Aorta (tissue), 5 donors: ENCODE data around the gene PPP5C. TPM values are rescaled to one million over a fixed set of nuclear protein-coding genes. Genes with fewer than 3 reads are reported as not detected.

ENCODE experiments used
- ATAC-seq: fragments of 200-7000 bp; cut with Tn5 transposase; one replicate; pipeline ENCODE4 v1.9.1; 2022; ENCODE audit warnings: moderate library complexity; ENCODE audit not compliant: low FRiP score
- DNase-seq, 2 donors: peaks; one replicate each; pipeline ENCODE4 v3.0.0-alpha.2; 2020
- H3K27ac ChIP-seq, 2 donors: one replicate each; pipeline ENCODE4 v1.5.1; 2013; ENCODE audit warnings: low read length in 2 of 2, mild to moderate bottlenecking in 2 of 2, moderate library complexity in 2 of 2, control low read depth in 1 of 2, inconsistent platforms in 1 of 2, low read depth in 1 of 2
- H3K27me3 ChIP-seq, 2 donors: one replicate each; pipeline ENCODE4 v1.6.1; 2013; ENCODE audit warnings: control low read depth in 1 of 2, low read length in 1 of 2, mild to moderate bottlenecking in 1 of 2, moderate library complexity in 1 of 2; ENCODE audit not compliant: insufficient read depth in 2 of 2, control insufficient read depth in 1 of 2
- H3K36me3 ChIP-seq, 2 donors: one replicate each; pipeline ENCODE4 v1.6.1; 2013; ENCODE audit warnings: control low read depth in 1 of 2, low read length in 1 of 2, mild to moderate bottlenecking in 1 of 2; ENCODE audit not compliant: insufficient read depth in 2 of 2, control insufficient read depth in 1 of 2
- H3K4me1 ChIP-seq, 2 donors: one replicate each; pipeline ENCODE4 v1.6.1; 2013; ENCODE audit warnings: low read length in 2 of 2, control low read depth in 1 of 2, mild to moderate bottlenecking in 1 of 2, moderate library complexity in 1 of 2; ENCODE audit not compliant: insufficient read depth in 2 of 2, control insufficient read depth in 1 of 2
- H3K4me3 ChIP-seq, 2 donors: one replicate each; pipeline ENCODE4 v1.5.1; 2013; ENCODE audit warnings: low read length in 2 of 2, control low read depth in 1 of 2, mild to moderate bottlenecking in 1 of 2
- H3K9me3 ChIP-seq: one replicate; pipeline ENCODE4 v1.6.1; 2013; ENCODE audit warnings: mild to moderate bottlenecking, low read length; ENCODE audit not compliant: control insufficient read depth
- WGBS, 2 donors: extraction: QIAGEN DNeasy Blood & Tissue Kit; methylation state at CpG; one replicate each; pipeline ENCODE4 v1.1.7; 2013; 5-methylcytosine and 5-hydroxymethylcytosine counted together
- intact Hi-C, 2 donors: fragments of 100-400 bp; cut with DNase I; formaldehyde crosslinking; loops; one replicate each; pipeline versions ENCODE4 v1.14.2 to v1.15.0; 2022
- long read RNA-seq, 2 donors: library from polyadenylated mRNA; unstranded; transcript quantifications; one replicate each; pipeline ENCODE4 v2.0.0, GENCODE V29; 2020 to 2021
- polyA plus RNA-seq, 2 donors: library from polyadenylated mRNA; stranded (reverse); fragments of 200-250 nt; gene quantifications; one replicate each; pipeline ENCODE4 v1.2.3, GENCODE V29; 2013
- total RNA-seq, 2 donors: library from RNA; stranded (reverse); fragmentation: NEBNext Ultra II Directional; extraction: Animal tissue kit (Norgen Biotek cat#: 25700); gene quantifications; one replicate each; pipeline ENCODE4 v1.2.1, GENCODE V29; 2021
- donor health status: healthy with polysubstance abuse.
- donor health status: Bipolar disorder and iron deficiency.
- donor health status: DM: no; HTN: no; CAD: no.
- donor health status: DM: no; HTN: no; CAD: no.
- donor health status: DM: yes; HTN: yes; CAD: no.

PPP5C gene
- 10 to 100 TPM; 62.7 to 63.7 TPM for total RNA-seq
- polyA plus RNA-seq = 10 to 100 TPM; 23.0 to 54.3 TPM
- long read RNA-seq, donor 1, transcript PPP5C-201 (13 exons, 2,109 nt) = major isoform, 283 of 322 reads
- long read RNA-seq, donor 1, transcript PPP5C-202 (12 exons, 1,929 nt) = minor isoform, 7 of 322 reads
- long read RNA-seq, donor 1, partial matches to known transcripts = 14 of 322 reads
- long read RNA-seq, donor 1, other reads (novel, unspliced or antisense) = 17 of 322 reads
- long read RNA-seq, donor 2, transcript PPP5C-201 (13 exons, 2,109 nt) = major isoform, 31 of 50 reads
- long read RNA-seq, donor 2, partial matches to known transcripts = 8 of 50 reads
- long read RNA-seq, donor 2, other reads (novel, unspliced or antisense) = 9 of 50 reads

GRCh38 chr19:46346821-46347571 lies at the start of gene PPP5C:
Gene PPP5C, plus strand, starts transcription at chr19:46347087. Its CDS starts 10 bp downstream, at chr19:46347097.
- DNase-seq = peak; percentile 94 to 97
- Histone ChIP-seq H3K4me3 (peak within 1 kb of the TSS; percentile 63 to 69), H3K36me3 (no peaks in the 10 kb centered on the region), H3K27me3 (no peaks in the 10 kb centered on the region), H3K4me1 (peaks cover under 1 to 3% of the 10 kb centered on the region in 2 donors), H3K9me3 (no peaks in the 10 kb centered on the region), H3K27ac (peak within 1 kb of the TSS in 1 of 2 donors; percentile 29)
- peak; percentile 90 for ATAC-seq
- WGBS, 2 donors = 0 to 1% methylated on average over 62 of the region's 62 CpGs
- intact Hi-C loops = loop anchor here (5.0 kb wide), 2 partner anchors 45 to 165 kb away; no protein-coding TSS in a partner anchor

GRCh38 chr19:46297700-46298478 lies 49.0 kb upstream of the PPP5C start:
- no peaks in the 10 kb centered on the region for H3K36me3 ChIP-seq
- H3K27me3 ChIP-seq = no peaks in the 10 kb centered on the region
- peak overlapping the region; percentile 7 to 59 for H3K27ac ChIP-seq
- peak; percentile 83 for ATAC-seq
- no peaks in the 10 kb centered on the region for H3K9me3 ChIP-seq
- peak; percentile 63 to 88 for DNase-seq
- intact Hi-C loops = no loop called here
- peaks cover 0 to 3% of the 10 kb centered on the region in 2 donors for H3K4me1 ChIP-seq
- peak overlapping the region in 1 of 2 donors; percentile 42 for H3K4me3 ChIP-seq
- 6 to 12% methylated on average over 18 to 19 of the region's 19 CpGs for WGBS, 2 donors

- H3K9me3 ChIP-seq = no peaks in the 10 kb centered on the region
- H3K27me3 ChIP-seq = no peaks in the 10 kb centered on the region
- H3K36me3 ChIP-seq = no peaks in the 10 kb centered on the region
- intact Hi-C loops = no loop called here
- no peak for ATAC-seq
- DNase-seq = no peak
- 2 to 6% methylated on average over 7 of the region's 7 CpGs for WGBS, 2 donors
- H3K27ac ChIP-seq = peak overlapping the region; percentile 7 to 59
- H3K4me3 ChIP-seq = peak overlapping the region in 1 of 2 donors; percentile 42
- peaks cover 0 to 3% of the 10 kb centered on the region in 2 donors for H3K4me1 ChIP-seq
Observed at GRCh38 chr19:46298479-46299003, 48.3 kb upstream of the PPP5C start.

- peak overlapping the region in 1 of 2 donors; percentile 42 for H3K4me3 ChIP-seq
- peaks cover 0 to 3% of the 10 kb centered on the region in 2 donors for H3K4me1 ChIP-seq
- H3K9me3 ChIP-seq = no peaks in the 10 kb centered on the region
- ATAC-seq (peak; percentile 89), DNase-seq (peak; percentile 94 to 98)
- no peaks in the 10 kb centered on the region for H3K36me3 ChIP-seq
- peak overlapping the region; percentile 38 to 97 for H3K27ac ChIP-seq
- intact Hi-C loops = no loop called here
- no peaks in the 10 kb centered on the region for H3K27me3 ChIP-seq
- 2% methylated on average over 11 of the region's 11 CpGs for WGBS, 2 donors
Observed at GRCh38 chr19:46299004-46299509, 47.8 kb upstream of the PPP5C start.

- peak overlapping the region; percentile 97 to 98 for H3K27ac ChIP-seq
- H3K27me3 ChIP-seq = no peaks in the 10 kb centered on the region
- WGBS, 2 donors = 53 to 58% methylated on average over 7 of the region's 7 CpGs
- DNase-seq (no peak), ATAC-seq (no peak)
- H3K9me3 ChIP-seq = no peaks in the 10 kb centered on the region
- no peak overlapping the region for H3K4me3 ChIP-seq
- no peaks in the 10 kb centered on the region for H3K36me3 ChIP-seq
- intact Hi-C loops = loop anchor here (5.0 kb wide), 1 partner anchor 48 kb away; the partner anchor contains the start of gene PPP5C (in 2 of the 2)
- peaks cover 0 to 3% of the 10 kb centered on the region in 2 donors for H3K4me1 ChIP-seq
Observed at GRCh38 chr19:46299695-46300094, 47.2 kb upstream of the PPP5C start.

- DNase-seq (peak in 1 of 2 donors; percentile 36), ATAC-seq (no peak)
- no peak overlapping the region for H3K27ac ChIP-seq
- H3K36me3 ChIP-seq = peaks cover 0 to 2% of the 10 kb centered on the region in 2 donors
- no peaks in the 10 kb centered on the region for H3K27me3 ChIP-seq
- 77 to 81% methylated on average over 10 of the region's 10 CpGs for WGBS, 2 donors
- no peak overlapping the region for H3K4me3 ChIP-seq
- peaks cover 0 to 3% of the 10 kb centered on the region in 2 donors for H3K4me1 ChIP-seq
- intact Hi-C loops = loop anchor here (5.0 kb wide), 1 partner anchor 44 kb away; the partner anchor contains the start of gene PPP5C (in 2 of the 2)
- no peaks in the 10 kb centered on the region for H3K9me3 ChIP-seq
Observed at GRCh38 chr19:46303322-46303690, 43.6 kb upstream of the PPP5C start.

GRCh38 chr19:46303691-46304397 lies 43.0 kb upstream of the PPP5C start:
- DNase-seq = peak in 1 of 2 donors; percentile 50

More at GRCh38 chr19:46303691-46304397, 43.0 kb upstream of the PPP5C start:
- no peaks in the 10 kb centered on the region for H3K27me3 ChIP-seq
- intact Hi-C loops = loop anchor here (5.0 kb wide), 1 partner anchor 43 kb away; the partner anchor contains the start of gene PPP5C (in 2 of the 2)
- 52 to 55% methylated on average over 56 of the region's 56 CpGs for WGBS, 2 donors
- peaks cover 0 to 2% of the 10 kb centered on the region in 2 donors for H3K36me3 ChIP-seq
- no peak overlapping the region for H3K4me3 ChIP-seq
- peaks cover 0 to 3% of the 10 kb centered on the region in 2 donors for H3K4me1 ChIP-seq
- H3K27ac ChIP-seq = no peak overlapping the region
- ATAC-seq = no peak
- H3K9me3 ChIP-seq = no peaks in the 10 kb centered on the region
